HG02759 (cell line): ENCODE data around the gene CPNE4.
A peak's percentile ranks its signal among the peaks of the same experiment; 100 is the strongest.
"Not testable (repeated sequence)": the region's sequence is repeated elsewhere in the genome, so short reads cannot be mapped to it uniquely, and the experiment has no call there.

Experiments
- ATAC-seq: cut with Tn5 transposase; IDR thresholded peaks from one replicate; pipeline ENCODE4 v1.9.1; 2021; ENCODE audit warnings: mild to moderate bottlenecking, moderate library complexity; ENCODE audit not compliant: unreplicated experiment

The CPNE4 gene

GRCh38 chr3:132034486-132035464, at the start of gene CPNE4:
TSS of gene CPNE4 (minus strand) at chr3:132035014.
- ATAC-seq, result peak; percentile 95

- ATAC-seq, result no peak
Observed at GRCh38 chr3:132083583-132084279, 48.9 kb upstream of the CPNE4 start.

GRCh38 chr3:132083159-132083558, 48.3 kb upstream of the CPNE4 start:
- no peak for ATAC-seq

GRCh38 chr3:132079147-132079546, 44.3 kb upstream of the CPNE4 start:
- ATAC-seq, result no peak

GRCh38 chr3:132073771-132074170, 39.0 kb upstream of the CPNE4 start:
- no peak for ATAC-seq

GRCh38 chr3:132071043-132071442, 36.2 kb upstream of the CPNE4 start:
- no peak for ATAC-seq

DNA sequence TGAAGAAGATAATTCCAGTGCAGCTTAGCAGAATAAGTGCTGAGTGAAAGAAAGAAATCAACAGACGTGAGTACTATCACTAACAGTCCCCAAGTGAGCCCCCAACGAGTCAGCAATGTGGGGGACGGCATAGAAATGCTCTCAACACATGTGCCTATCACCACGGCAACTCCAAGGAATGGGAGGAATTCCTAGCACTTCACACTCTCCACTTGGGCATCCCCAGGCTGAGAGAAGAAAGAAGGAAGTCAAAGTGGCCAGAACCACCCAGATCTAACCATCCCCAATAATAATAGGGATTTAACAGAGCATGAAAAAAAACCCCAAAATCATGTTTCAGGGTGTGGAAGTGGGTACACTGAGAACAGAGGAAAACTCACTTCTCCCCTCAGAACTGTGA, 29.3 kb upstream of the CPNE4 start:
- ATAC-seq, result no peak

- no peak for ATAC-seq
Observed at GRCh38 chr3:132062535-132062934, 27.7 kb upstream of the CPNE4 start.

- no peak for ATAC-seq
Observed at GRCh38 chr3:132055872-132056271, 21.1 kb upstream of the CPNE4 start.

DNA sequence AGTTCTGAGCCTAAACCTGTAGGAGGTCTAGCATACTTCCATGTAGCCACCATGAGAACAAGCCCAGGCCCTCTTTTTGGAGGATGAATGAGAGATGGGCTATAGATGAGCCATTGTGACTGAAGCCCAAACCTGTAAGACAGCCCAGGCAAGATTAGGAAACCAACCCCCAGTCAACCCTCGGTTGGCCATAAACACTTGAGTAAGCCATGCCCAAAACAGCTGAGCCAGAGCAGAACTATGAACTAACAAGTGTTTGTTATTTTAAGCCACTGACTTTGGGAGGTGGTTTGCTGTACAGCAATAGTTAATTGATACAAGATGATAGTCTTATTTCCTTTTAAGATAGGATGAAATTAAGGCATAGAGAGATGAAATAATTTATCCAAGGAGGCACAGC, 12.4 kb upstream of the CPNE4 start:
- ATAC-seq, result no peak

- not testable (repeated sequence) for ATAC-seq
Observed at GRCh38 chr3:132044874-132045273, 10.1 kb upstream of the CPNE4 start.

DNA sequence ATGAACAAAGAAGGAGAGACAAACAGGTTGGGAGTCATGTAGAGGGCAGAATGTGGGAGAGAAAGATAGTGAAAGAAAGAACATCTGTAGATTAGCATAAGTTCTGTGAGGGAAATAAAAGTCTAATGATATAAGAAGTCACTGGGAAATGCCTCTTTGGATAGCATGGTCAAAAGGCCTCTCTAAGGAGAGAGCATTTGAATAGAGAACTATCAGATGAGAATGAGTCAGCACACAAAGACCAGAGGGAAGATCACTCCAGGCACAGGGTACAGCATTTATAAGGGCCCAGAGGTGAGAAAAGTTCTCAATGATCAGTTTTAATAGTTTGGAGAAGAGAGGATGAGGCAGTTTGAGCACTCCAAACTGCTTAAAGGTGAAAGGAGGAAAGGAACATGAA, 7.9 kb upstream of the CPNE4 start:
- ATAC-seq, result no peak

GRCh38 chr3:132038198-132038825, 3.5 kb upstream of the CPNE4 start:
- ATAC-seq, result no peak

GRCh38 chr3:132037581-132037980, 2.8 kb upstream of the CPNE4 start:
- ATAC-seq, result no peak

GRCh38 chr3:132037056-132037455, 2.2 kb upstream of the CPNE4 start:
- no peak for ATAC-seq

DNA sequence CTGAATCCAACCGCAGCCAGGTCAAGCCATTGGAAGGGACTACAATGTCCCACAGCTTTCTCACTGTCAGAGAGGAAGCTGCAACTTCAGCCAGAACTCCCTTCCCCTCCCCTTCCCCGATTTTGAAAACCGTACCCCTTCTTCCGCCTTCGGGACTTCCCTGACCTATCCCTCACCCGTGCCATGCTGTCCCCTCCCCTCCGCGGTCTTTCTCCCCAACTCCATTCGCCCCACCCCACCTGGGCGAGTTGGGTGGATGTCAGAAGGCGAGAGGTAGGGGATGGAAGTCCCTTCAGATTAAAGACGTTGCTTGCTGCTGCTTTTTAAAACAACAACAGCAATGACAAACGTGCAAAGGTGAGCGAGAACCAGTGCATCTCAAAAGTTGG, 723 bp downstream of the CPNE4 start:
- ATAC-seq, result no peak

DNA sequence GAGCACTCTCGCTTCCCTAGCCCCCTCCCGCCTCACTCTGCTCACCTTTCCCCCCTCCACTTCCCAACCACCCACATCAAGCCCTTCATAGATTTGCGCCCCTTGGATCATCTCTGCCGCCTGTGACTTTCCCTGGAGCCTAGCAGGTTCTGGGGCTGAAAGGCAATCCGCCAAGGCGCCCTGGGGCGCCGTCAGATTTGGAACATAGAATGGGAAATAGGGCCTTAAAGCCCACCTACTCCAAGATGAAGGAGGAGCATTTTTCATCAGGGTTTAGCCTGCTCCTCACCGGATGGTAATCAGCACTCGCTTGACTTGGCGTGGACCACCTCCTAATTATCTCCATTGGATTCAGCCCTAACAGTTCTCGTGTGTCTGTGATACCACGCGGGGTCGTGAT, 1.3 kb downstream of the CPNE4 start:
- no peak for ATAC-seq

GRCh38 chr3:132032959-132033358, 1.9 kb downstream of the CPNE4 start:
- no peak for ATAC-seq

DNA sequence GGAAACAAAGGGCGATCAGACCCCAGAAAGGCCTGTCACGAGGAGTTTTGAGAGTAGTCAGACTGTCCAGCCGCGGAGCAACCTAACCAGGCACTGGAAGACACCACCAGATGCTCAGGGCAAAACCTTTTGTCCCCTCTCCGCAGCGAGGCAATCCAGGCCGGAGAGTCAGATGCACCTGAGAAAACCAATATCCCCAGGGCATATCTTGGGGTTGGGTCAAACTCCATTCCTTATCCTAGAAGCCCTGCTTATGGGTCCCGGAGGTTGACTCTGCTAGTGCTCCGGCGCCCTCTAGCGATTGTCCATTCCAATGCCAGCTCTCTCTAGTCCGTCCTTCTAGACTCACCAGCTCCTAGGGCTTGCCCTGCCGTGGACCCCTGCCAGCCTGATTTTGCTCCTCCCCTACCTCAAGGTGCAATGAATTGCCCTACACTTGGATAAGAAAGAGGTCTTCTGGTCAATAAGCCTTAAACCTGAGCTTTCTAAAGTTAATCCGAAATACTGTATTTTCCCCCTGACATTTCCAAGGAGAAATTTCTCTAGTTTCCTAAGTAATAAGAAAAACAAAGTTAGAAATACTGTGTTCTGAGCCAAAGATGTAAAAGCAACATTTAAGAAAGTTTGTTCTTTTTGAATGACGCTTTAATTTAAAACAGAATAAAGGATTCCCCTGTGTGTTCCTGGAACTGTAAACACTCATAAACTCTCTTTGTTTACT, 5.5 kb downstream of the CPNE4 start:
- peak; percentile 91 for ATAC-seq

DNA sequence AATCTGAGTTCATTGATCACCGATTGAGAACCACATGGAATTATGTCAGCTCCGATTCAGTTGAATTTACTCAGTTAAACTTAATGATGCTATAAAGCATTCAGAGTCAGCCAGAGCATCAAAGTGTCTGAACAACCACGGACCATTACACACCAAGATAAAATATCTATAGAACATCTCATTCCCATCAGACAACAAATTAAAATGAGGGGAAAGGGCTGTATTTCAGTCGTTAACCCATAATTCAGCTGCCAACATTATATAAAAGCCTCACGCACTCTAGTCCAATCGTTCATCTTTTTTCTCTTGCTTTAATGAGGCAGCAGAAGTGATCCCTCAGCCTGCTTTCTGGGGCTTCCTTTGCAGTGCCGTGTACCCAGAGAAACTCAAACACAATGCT, 11.9 kb downstream of the CPNE4 start:
- no peak for ATAC-seq

DNA sequence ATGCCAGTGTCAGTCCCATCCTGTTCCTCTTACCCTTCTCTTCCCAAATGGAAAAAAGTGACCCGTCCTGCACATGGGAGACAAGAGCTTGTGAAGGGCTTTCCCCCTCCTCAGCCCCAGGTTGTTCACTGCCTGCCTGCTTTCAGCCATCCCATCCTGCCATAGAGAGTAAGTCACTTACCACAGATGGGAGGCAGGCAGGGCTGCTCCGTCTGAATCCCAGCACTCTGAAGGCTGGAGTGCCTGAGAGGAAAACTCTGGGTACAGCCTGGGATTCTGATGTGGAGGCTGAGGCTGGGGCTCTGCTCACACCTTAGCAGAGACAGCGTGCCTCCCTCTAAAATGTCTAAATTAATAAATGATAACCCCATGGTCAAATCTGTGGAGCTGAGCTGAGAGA, 14.8 kb downstream of the CPNE4 start:
- ATAC-seq, result no peak
